ENCODE results near the gene ARHGAP19.

Gene ARHGAP19

GRCh38 chr10:97190450-97190849 is 102.0 kb downstream of the ARHGAP19 start:
- no peak for DNase-seq

- peak; percentile 55 for DNase-seq
These were observed 104.2 kb downstream of the ARHGAP19 start for GRCh38 chr10:97188261-97188711.

GRCh38 chr10:97186911-97187310 is 105.5 kb downstream of the ARHGAP19 start:
- DNase-seq = no peak

- peak; percentile 67 for DNase-seq
These were observed 106.9 kb downstream of the ARHGAP19 start, which contains the start of gene SLIT1 for GRCh38 chr10:97185326-97186058. Gene SLIT1, minus strand, starts transcription at chr10:97185959. Its CDS starts 285 bp downstream, at chr10:97185674.

GRCh38 chr10:97184971-97185325 is 107.5 kb downstream of the ARHGAP19 start:
- DNase-seq = no peak

GRCh38 chr10:97183314-97183713 is 109.1 kb downstream of the ARHGAP19 start:
- DNase-seq = no peak

GRCh38 chr10:97182288-97182990 is 110.0 kb downstream of the ARHGAP19 start:
- DNase-seq = no peak

- no peak for DNase-seq
These were observed 111.5 kb downstream of the ARHGAP19 start for GRCh38 chr10:97180986-97181385.

GRCh38 chr10:97180363-97180755 is 112.1 kb downstream of the ARHGAP19 start:
- DNase-seq = no peak

- peak; percentile 74 for DNase-seq
These were observed 112.6 kb downstream of the ARHGAP19 start for GRCh38 chr10:97179731-97180362.

- no peak for DNase-seq
These were observed 113.1 kb downstream of the ARHGAP19 start for GRCh38 chr10:97179311-97179710.

- DNase-seq = no peak
These were observed 114.4 kb downstream of the ARHGAP19 start for GRCh38 chr10:97178074-97178473.

GRCh38 chr10:97176226-97176625 is 116.2 kb downstream of the ARHGAP19 start:
- no peak for DNase-seq

GRCh38 chr10:97175586-97175985 is 116.9 kb downstream of the ARHGAP19 start:
- no peak for DNase-seq

- no peak for DNase-seq
These were observed 117.5 kb downstream of the ARHGAP19 start for GRCh38 chr10:97174941-97175340.

GRCh38 chr10:97174276-97174775 is 118.1 kb downstream of the ARHGAP19 start:
- DNase-seq = no peak

- DNase-seq = no peak
These were observed 119.4 kb downstream of the ARHGAP19 start for GRCh38 chr10:97173036-97173435.
